ENCODE results near the gene TMEM154.

GRCh38 chr4:152594057-152594456 lies 85.7 kb downstream of the TMEM154 start:
- TF ChIP-seq CTCF (IDR thresholded peaks at IDR 0.05) (no peak), POLR2A (IDR thresholded peaks at IDR 0.05) (no peak)

All from esophagus squamous epithelium (tissue), 4 donors.